NB4 (cell line): ENCODE data around the gene PLEKHA5.

Source experiments
- DNase-seq: peaks from one replicate; pipeline ENCODE4 v3.0.0; 2010; ENCODE audit warnings: low read depth
- H3K4me3 ChIP-seq: one replicate; pipeline ENCODE4 v1.5.1; 2011; ENCODE audit warnings: mild to moderate bottlenecking, low read depth, low read length, moderate library complexity
- MYC ChIP-seq: IDR thresholded peaks from 2 replicates; pipeline ENCODE4 v1.6.1; 2011; ENCODE audit warnings: low read depth, low read length
- POLR2A ChIP-seq: IDR thresholded peaks from 2 replicates; pipeline ENCODE4 v1.6.1; 2011; ENCODE audit warnings: mild to moderate bottlenecking; ENCODE audit not compliant: insufficient read length; ENCODE audit errors: extremely low read depth
- TF ChIP-seq, protein P1 (sequence below): IDR thresholded peaks from 2 replicates; pipeline ENCODE4 v1.6.1; 2011; ENCODE audit warnings: low read depth, low read length
- TF ChIP-seq, protein P2 (sequence below): IDR thresholded peaks from one replicate; pipeline ENCODE4 v1.5.1; 2012; ENCODE audit warnings: low read depth, low read length

PLEKHA5 gene

DNA sequence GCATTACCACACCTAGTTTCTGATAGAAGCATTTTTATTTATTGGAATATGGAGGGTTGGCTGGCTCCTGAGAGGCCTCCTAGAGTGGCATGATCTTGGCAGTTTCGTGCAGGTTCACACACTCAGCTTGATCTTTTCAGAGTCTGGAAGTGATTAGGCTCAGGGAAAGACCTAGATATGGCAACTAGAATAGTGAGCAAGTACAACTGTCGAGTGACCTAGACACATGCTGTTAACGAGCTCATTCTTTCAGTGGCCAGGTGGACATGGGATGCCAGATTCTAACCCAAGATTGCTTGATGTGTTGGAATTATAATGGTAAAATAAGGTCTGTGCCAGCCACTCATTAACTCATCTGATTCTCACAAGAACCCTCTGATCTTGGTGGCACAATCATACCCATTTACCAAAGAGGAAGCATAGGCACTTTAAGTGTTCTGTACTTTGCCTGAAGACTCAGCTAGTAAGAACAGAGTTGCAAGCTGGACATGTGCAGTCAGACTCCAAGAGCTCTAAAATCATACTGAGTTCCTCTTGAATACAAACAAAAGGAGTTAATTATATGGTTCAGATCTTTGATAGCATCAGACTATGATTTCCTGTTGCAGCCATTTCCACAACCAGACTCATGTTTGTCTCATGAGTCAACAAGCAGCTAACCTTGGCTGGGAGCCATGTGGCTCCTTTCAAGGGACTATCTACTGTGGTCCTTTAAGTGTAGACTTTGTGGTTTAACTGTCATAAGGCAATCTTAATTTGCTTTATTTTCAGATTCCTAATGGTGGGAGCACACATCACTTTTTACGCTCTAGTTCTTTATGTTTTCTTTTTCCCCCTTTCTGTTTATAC is 144.2 kb downstream of the PLEKHA5 start:
- no peak overlapping the region for H3K4me3 ChIP-seq
- TF ChIP-seq POLR2A (no peak), MYC (peak; percentile 97)
- TF ChIP-seq, protein P1, sequence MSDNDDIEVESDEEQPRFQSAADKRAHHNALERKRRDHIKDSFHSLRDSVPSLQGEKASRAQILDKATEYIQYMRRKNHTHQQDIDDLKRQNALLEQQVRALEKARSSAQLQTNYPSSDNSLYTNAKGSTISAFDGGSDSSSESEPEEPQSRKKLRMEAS: peak; percentile 94
- TF ChIP-seq, protein P2, sequence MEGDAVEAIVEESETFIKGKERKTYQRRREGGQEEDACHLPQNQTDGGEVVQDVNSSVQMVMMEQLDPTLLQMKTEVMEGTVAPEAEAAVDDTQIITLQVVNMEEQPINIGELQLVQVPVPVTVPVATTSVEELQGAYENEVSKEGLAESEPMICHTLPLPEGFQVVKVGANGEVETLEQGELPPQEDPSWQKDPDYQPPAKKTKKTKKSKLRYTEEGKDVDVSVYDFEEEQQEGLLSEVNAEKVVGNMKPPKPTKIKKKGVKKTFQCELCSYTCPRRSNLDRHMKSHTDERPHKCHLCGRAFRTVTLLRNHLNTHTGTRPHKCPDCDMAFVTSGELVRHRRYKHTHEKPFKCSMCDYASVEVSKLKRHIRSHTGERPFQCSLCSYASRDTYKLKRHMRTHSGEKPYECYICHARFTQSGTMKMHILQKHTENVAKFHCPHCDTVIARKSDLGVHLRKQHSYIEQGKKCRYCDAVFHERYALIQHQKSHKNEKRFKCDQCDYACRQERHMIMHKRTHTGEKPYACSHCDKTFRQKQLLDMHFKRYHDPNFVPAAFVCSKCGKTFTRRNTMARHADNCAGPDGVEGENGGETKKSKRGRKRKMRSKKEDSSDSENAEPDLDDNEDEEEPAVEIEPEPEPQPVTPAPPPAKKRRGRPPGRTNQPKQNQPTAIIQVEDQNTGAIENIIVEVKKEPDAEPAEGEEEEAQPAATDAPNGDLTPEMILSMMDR: no peak
- DNase-seq: peak; percentile 79

DNA sequence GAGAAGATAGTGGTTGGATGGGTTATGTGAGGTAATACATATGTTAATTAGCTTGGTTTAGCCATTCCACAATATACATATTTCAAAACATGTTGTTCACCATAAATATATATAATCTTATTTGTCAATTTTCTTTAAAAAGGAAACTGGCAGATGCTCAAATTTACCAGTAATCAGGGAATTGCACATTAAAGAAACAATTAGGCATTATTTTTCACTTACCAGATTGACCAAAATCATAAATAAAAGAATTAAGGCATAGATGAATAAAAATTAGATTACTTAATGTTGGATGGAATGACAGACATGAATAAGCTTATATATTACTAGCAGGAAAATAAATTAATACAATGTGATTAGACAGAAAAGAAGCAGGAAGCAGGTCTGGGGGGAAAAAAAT is 147.2 kb downstream of the PLEKHA5 start:
- TF ChIP-seq MYC (no peak), POLR2A (no peak)
- TF ChIP-seq, protein P1: no peak
- TF ChIP-seq, protein P2: no peak
- no peak overlapping the region for H3K4me3 ChIP-seq

DNA sequence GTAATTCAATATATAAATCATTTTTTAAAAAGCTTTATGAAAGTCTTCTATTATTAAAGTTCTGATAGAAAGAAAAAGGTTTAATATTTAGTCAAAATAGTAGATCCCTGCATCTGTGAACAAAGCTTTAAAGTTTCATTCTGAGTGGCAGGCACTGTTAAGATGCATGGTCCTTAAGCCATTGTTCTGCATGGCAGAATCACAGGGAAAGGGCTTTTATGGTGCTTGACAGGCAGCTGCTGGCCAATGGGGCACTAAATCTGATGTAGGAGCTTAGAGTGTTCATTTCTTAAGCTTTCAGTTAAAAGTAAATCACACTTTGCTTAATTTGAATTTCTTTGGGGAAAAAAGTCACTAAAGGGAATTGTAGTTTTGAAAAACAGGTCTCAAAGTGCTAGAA is 148.2 kb downstream of the PLEKHA5 start:
- no peak for DNase-seq
- TF ChIP-seq, protein P2: no peak
- TF ChIP-seq, protein P1: no peak
- TF ChIP-seq POLR2A: no peak
- no peak for TF ChIP-seq MYC
- H3K4me3 ChIP-seq: no peak overlapping the region

More for the DNA sequence above, 147.2 kb downstream of the PLEKHA5 start:
- DNase-seq: no peak

DNA sequence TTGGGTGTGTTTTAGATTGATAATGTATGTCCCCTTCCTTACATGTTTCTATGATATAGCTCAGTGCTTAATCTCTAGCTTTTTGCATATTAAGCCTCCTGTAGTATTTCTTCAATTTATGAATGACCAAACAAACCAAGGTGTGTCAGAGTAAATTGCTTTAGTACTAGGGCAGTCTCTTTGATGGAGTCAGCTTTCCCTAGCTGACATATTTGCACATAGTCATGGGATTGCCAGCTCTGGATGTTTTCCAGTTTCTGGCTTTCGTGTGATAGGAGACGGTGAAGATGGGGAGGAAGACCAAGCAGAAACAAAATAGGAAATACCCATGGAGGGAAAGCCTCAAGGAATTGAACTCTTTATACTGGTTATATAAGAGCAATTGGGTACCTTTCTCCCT is 148.9 kb downstream of the PLEKHA5 start:
- no peak for DNase-seq
- TF ChIP-seq, protein P2: no peak
- TF ChIP-seq, protein P1: no peak
- no peak for TF ChIP-seq POLR2A
- TF ChIP-seq MYC: no peak
- H3K4me3 ChIP-seq: no peak overlapping the region

DNA sequence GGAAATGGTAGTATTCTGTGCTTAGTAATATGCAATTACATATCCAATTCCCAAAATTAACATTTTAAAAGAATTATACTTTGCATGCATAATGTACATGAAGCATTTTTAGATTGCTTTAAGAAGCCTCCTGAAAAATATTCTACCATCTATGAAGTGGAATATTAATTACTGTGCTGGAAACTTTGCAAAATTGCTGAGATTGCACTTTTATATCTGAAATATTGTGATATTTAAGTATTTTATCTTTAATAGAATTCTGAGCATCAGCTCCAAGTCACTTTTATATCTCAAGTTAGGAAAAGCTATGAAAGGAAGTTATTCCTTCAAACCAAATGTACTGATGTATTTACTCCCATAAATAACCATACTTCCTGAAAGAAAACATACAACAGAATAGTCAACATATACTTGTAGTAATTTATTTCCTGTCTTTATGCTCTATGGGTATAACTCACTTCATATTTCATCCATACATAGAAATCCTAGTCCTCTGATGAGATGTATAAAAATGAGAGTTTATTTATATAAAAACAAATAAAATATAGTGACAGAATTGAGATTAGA is 152.7 kb downstream of the PLEKHA5 start:
- H3K4me3 ChIP-seq: no peak overlapping the region
- DNase-seq: no peak
- TF ChIP-seq, protein P1: no peak
- TF ChIP-seq MYC (no peak), POLR2A (no peak)
- TF ChIP-seq, protein P2: no peak
